ENCODE results near the gene CTNNA1.
"Not testable (repeated sequence)": the region's sequence is repeated elsewhere in the genome, so short reads cannot be mapped to it uniquely, and the experiment has no call there.

CTNNA1 gene

DNA sequence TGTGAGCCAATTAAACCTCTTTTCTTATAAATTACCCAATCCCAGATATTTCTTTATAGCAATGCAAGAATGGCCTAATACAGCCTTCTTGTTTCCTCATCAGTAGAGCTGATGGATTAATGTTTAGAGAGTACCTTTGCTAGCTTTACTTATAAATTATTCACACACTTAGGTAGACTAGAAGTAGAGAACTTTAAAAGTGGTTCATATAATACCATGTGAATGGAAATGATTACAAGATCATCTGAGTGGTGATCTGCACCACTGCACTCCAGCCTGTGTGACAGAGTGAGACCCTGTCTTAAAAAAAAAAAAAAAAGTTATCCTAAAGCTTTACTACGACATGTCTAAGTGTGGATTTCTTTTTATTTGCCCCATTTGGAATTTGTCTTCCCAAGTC lies 145.1 kb downstream of the CTNNA1 start:
- no peak for DNase-seq (ENCODE audit: low read depth)

DNA sequence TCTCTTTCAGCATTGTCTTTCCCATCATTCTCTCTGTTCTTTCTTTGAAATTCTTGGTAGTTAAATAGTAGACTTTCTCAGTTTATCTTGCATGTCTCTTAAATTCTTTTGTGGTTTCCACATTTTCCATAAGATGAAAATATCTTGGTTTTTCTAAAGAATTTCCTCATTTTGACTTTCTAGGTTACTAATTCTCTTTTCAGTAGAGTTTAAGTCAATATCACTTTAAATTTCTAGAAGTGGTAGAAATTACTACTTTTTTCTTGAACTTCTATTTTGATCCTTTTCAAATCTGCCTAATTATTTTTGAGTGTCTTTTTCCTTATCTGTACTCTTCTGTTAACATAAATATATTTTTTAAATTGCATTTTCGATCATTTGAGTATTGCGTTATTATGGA lies 145.5 kb downstream of the CTNNA1 start:
- no peak for DNase-seq (ENCODE audit: low read depth)

DNA sequence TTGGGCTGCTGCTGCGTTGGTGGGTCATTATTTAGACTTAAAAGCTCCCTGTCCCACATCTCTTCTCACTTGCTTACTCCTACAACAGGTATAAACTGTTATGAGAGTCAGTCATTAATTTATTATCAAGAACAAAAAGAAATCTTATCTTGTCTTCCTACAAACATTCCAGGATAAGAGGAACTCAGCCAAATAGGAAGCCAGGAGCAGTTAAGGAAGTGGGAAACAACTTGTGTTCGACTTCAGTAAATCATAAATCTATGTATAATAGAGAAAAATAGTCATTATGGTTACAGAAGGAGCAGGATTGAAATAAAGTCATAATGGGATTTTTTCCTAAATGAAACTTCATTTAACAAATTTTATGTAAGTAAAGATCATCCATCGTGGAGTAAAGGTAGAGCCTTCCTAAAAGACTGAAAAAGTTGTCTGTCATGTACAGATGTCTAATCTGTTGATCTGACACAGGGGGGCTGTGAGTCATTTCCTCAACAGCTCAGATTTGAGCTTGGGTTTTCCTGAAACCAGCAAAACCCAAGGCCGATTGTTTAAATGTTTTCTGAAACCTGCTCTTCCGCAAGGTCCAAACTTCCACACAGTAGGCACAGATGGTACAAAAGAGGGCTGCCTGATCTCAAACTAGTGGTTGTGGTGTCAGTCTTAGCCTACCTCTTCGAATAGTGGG lies 147.2 kb downstream of the CTNNA1 start:
- no peak for DNase-seq (ENCODE audit: low read depth)

DNA sequence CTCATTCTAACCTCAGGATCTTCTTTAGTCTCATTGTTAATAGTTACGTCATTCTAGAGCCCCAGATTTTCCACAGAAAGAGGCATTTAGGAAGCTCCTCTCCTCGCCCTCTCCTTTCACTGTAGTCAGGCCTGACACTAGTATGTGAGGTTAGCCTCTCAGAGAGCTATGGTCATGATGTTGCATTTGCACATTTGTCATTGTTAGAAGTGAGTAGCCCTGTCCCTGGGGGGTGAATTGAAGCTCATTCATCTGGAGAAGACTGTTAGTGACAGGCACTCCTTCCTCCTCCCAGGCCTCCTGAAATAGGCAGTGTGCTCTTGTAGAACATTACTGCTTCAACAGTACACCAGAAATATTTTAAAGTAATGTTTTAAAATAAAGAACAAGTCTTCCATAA lies 148.5 kb downstream of the CTNNA1 start:
- no peak for DNase-seq (ENCODE audit: low read depth)

DNA sequence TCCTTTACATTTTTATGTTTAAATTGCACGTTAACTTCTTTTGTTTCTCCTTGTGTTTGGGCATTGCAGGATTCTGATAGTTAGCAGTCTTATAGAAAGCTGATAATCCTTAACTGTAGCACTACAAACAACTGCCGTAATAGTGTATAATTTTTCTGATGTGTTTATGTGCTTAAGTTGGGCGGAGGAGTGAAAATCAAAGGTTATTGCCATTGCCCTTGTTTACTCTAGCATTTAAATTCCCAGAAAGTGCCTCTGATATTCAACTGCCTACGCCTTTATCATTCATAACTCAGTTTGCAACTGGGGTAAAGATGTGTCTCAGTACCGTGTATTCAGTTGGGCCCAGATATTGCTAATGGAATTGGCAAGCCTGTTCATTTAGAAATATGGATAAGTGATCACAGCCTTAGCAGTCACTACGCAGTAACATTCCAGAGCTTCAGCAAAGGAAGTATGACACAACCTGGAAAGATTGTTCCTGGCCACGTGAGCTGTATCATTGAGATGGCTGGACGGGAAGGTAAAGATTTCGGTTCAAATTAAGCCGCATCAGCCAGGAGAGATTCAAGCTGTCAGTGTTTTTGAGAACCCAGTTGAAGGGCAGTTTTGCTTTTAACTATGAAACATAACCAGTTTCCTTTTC lies 150.0 kb downstream of the CTNNA1 start:
- DNase-seq (ENCODE audit: low read depth), result no peak

DNA sequence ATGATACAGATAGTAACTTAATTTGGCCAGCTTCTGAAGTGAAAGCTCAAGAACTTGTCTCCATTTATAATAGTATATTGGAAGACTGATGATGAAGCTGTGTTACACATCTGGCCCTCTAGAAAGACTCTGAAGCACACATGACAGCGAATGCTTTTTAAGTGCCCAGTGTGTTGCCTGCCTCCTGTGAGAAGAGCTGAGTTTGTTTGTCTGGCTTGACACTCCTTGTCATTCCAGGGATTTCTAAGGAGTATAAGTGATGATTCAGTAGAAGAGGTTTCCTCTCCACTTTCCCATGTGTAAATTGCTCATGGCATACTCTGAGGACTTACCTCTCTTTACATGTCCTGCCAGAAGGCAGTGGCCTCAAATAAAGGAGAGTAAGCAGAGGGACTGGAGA lies 152.3 kb downstream of the CTNNA1 start:
- no peak for DNase-seq (ENCODE audit: low read depth)

DNA sequence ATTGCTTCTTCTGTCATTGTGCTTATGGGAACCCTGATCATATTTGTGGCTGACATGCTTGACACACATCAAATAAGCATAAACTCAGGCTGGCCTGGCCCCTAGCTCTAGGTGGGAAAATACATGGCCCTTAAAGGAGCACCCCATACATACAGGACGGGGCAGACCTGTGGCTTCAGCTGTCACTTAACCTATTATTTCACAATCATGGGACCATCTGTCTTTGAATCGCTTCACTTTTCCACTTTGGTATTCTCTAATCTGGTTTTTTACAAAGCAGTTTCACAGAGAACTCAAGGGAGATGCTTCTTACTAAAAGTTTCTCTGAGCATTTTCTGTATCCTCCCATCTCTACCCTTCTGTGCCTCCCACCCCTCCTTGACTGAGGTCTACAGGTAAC lies 156.5 kb downstream of the CTNNA1 start:
- no peak for DNase-seq (ENCODE audit: low read depth)

DNA sequence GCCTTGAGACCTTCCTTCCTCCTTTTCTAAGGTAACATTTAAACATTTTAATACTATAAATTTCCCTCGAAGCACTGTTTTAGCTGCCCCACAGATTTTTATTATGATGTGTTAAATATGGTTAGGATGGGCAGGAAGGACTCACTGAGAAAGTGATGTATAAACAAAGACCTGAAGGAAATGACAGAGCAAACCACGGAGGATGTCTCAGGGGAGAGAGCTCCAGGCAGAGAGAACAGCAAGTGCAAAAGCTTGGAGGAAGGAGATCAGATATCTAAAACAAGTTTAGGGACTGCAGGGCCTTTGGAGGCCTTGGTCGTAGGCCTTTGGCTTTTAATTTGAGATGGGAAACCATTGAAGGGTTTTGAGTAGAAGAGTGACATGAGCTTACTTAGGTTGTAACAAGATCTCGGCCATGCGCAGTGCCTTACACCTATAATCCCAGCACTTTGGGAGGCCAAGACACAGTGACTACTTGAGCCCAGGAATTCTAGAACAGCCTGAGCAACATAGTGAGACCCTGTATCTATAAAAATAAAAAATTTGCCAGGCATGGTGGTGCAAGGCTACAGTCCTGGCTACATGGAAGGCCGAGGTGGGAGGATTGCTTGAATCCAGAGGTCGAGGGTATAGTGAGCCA lies 157.4 kb downstream of the CTNNA1 start:
- DNase-seq (ENCODE audit: low read depth), result no peak

DNA sequence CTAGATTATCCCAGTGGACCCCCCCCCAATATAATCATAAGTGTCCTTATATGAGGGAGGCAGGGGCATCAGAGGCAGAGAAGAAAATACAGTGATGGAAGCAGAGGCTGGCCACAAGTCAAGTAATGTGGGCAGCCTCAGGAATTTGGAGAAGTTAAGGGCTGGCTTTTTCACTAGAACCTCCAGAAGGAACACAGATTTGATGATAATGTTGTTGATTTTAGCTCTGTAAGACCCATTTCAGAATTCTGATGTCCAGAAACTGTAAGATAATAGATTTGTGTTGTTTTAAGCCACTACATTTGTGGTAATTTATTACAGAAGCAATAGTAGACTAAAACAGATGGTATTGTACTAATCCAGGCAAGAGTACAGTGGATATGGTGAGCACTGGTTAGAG lies 158.2 kb downstream of the CTNNA1 start:
- no peak for DNase-seq (ENCODE audit: low read depth)

DNA sequence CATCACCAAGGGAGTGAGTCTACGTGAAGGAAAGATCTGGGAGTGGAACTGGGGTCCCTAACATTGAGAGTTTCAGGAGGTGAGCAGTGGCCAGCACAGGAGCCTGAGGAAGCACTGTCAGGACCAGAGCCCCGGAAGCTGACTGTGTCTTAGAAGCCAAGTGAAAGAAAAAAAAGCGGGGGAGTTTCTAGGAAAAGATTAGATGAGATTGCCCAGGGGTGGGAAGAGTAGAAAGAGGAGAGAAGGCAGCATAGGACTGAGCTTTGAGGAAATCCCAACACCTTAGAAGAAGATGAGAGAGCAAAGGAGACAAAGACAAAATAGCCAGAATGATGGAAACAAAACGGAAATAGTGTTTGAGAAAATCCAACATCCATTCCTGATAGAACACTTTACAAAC lies 158.9 kb downstream of the CTNNA1 start:
- no peak for DNase-seq (ENCODE audit: low read depth)

DNA sequence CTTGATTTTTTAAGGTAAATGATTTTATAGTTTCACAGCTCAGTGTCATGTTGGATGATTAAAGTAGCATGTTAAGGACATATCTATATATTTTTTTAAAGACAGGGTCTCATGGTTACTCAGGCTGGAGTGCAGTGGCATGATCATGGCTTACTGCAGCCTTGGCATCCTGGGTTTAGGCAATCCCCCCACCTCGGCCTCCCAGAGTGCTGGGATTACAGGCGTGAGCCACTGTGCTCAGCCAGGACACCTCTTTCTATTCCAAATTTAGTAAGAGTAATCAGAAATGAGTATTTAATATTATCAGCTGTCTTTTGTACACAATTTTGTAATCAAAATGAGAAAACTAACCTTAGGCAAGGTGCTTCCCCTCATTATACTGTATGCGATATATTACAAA lies 160.5 kb downstream of the CTNNA1 start:
- DNase-seq (ENCODE audit: low read depth), result no peak

DNA sequence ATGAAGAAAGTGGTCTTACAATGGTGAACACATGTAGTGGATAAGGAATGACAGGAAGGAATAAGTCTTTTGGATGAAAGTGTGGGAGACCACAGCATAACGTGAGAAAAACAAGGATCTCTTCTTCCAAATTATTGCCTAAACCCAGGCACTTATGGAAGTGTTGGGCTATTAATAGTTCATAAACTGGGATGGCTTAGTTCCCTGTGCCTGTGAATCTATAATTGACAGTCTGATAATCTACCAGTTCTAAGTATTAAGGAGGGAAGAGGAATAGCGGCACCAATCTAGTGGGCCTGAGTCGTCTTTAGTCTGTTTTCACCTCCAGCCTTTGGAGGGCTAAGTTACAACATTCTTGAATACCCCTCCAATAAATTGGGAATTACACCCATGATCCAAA lies 161.1 kb downstream of the CTNNA1 start:
- no peak for DNase-seq (ENCODE audit: low read depth)

DNA sequence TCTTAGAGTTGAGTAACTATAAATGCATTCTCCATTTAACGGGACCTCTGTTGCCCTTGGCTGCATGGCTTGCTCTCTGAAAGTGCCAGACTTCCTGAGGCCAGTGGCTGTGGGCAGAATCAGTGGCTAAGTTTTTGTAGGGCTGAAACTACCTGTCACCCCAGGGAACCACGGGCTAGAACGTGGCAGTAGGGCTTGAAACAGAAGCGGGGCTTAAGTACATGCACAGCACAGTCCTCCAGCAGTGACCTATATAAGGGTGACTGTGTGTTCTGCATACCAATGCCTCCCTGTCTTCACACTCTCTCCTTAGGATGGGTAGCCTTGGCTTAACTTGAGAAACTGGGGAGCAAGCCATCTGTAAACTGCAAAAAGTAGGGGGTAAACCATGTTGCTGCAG lies 165.5 kb downstream of the CTNNA1 start:
- DNase-seq (ENCODE audit: low read depth), result no peak

DNA sequence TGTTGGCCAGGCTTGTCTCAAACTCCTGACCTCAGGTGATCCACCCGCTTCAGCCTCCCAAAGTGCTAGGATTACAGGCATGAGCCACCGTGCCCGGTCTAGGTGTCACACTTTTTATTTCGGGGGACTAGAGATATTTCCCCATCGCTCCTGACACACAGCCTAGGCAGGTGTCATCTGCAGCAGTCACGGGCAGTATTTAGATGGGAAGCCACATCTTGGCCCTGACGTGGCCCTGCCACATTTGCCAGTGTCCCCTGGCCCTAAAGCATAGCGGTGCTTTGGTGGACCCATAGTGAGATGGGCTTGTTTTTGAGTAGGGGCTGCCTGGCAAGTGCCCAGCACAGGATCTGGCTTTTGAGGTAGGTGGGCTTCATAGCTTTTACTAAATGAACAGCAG lies 167.0 kb downstream of the CTNNA1 start:
- no peak for DNase-seq (ENCODE audit: low read depth)

DNA sequence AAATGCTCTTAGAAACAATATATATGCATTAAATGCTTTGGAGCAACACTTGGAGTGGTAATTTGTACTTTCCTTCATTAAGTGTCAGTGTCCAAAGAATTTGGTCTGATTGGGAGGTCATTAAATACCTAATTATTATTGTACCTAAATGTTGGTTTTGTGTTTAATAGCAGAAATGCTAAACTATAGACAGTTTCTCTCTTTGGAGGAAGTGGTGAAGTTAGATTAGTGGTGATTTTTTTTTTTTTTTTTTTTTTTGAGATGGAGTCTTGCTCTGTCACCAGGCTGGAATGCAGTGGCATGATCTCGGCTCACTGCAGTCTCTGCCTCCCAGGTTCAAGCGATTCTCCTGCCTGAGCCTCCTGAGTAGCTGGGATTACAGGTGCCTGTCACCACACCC lies 168.1 kb downstream of the CTNNA1 start:
- DNase-seq (ENCODE audit: low read depth), result not testable (repeated sequence)

DNA sequence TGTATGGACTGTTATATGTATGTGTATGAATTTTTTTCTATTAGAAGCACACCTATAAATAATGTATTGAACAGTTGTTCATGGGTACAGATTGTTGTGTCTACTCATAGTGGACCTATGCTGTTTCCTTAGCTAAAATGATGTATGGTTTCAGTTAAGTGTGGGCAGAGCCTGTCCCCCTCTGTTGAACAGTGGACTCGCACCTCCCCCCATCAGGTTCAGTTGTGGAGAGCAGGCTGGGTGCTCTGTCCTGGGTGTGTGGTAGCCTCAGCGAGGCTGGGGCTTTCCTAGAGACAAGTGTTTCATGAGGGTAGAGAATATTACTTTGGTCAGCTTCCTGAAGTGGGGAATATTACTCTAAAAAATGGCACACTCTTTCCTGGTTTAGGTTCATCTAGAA lies 169.3 kb downstream of the CTNNA1 start:
- no peak for DNase-seq (ENCODE audit: low read depth)

DNA sequence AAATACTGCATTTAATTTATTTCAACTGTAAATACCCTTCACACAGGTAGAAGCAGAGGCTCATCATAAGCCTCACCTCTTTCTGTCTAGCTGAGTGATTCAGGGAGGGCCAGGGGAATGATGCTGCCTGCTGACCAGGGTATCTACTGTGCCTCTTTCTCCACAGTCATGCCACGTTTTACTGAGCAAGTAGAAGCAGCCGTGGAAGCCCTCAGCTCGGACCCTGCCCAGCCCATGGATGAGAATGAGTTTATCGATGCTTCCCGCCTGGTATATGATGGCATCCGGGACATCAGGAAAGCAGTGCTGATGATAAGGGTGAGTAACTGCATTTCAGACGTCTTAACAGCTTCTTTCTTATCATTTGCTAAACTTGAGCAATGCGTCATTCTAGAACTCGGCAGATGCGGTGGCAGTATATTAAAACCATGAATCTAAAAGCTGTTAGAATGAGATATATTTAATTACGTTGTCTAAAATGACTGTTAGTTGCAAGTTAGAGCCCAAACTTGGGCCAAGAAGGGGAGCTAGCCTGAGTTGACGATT lies 171.9 kb downstream of the CTNNA1 start:
- no peak for DNase-seq (ENCODE audit: low read depth)

DNA sequence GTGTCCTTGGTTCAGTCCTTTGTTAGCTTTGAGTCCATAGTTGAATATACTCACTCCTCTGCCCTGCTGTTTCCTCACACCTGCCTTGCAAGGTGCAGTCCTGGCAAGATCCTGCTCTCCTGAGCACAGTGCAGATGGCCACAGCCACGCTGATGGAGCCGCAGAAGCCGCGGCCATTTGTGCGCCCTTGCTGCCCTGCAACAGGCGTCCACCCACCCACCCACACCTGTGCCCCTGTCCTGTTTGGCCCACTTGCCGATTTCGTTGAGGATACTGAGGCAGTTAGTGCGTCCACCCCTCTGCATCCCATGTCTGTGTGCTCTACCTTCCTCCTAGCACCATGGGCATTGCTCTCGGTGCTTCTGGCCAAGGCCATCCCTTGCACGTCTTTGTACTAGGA lies 173.0 kb downstream of the CTNNA1 start:
- DNase-seq (ENCODE audit: low read depth), result no peak

DNA sequence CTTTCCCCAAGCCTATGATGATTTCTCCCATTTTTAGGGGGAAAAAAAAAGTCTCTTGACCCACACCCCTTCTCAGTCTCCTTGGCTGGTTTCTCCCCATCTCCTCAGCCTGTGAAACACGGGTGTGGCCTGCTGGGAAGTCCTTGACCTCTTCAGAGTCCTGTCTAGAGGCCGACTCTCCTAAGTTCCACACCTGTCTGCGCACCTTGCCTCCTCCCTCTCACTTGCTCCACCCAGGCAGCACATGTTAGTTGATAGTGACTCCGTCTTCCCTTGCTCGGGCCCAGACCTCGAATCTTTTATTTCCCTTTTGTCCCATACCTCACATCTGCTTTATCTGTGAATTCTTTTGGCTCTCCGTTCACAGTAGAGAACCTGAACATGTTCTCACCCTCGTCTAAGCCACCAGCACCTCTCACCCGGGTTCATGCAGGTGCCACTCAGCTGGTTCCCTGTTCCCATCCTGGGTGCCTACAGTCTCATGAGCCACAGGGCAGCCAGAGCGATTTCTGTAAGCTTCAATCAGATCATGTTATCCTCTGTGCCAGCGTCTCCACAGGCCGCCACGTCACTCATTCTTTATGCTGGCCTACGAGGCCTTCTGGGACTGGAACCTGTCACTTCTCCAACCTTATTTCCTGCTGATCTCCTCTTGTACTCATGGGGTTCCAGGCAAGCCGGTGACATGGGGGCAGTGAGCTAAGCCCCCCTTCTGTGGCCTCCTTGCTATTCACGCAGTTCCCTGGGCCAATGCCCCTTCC lies 173.6 kb downstream of the CTNNA1 start:
- no peak for DNase-seq (ENCODE audit: low read depth)

DNA sequence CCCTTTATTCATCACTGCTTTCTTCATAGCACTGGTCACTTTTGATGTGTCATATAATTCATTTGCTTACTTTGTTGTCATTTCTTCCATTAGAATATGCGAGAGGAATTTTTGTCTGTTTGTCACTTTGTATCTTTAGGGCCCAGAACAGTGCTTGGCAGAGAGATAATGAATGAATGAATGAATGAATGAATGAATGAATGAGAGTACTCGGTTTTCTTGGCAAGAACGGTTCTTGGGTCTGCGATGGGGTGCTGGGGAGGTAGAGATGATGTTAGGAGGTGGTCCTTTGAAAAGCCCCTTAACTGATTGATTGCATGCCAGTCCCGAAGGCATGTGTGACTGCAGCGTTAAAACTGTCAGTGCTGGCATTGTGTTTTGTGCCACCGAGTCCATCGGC lies 174.3 kb downstream of the CTNNA1 start:
- DNase-seq (ENCODE audit: low read depth), result no peak

DNA sequence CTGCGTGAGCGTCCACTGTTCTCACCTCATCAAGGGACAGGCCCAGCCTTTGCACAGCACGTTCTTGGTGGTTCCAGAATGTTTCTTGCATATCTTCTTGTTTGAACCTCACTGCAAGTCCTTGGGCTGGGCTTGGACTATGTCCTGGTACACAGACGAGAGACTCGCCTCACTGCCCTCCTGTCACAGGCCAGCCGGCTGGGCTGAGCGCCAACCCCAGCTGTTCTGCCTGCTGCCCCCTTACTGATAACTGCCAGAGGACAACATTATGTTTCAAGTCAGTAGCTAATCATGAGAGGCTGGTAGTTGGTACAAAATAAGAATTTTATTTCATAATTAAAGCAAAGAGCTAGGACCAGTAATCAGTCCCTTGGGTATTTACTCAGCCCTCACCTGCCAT lies 174.8 kb downstream of the CTNNA1 start:
- no peak for DNase-seq (ENCODE audit: low read depth)

DNA sequence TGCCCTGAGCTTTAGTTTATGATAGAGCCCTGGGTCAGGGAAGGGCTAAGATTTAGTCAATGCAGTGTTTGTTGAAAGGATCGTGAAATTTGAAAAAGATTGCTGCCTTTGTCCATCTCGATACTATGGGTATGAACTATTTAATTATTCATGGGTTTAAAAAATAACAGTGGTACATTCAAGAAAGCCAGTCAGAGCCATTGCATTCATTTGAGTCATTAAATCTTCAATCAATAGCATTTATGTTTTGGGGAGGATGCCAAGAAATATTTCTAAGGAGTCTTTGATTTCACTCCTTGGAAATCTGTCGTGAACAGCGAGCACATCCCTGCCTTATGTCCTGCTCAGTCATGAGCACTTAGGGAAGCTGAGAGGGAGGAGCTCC lies 176.3 kb downstream of the CTNNA1 start:
- no peak for DNase-seq (ENCODE audit: low read depth)
